WTC11 (cell line): ENCODE measurements around the gene TMEM31. TPM values are rescaled to one million over a fixed set of nuclear protein-coding genes. Genes with fewer than 3 reads are reported as not detected.

Experiments used
- ATAC-seq: fragments of 200-7000 bp; cut with Tn5 transposase; 2 replicates; pipeline ENCODE4 v1.10.0; 2021; ENCODE audit warnings: mild to moderate bottlenecking, moderate library complexity
- CTCF ChIA-PET: fragments of 300-600 bp; sonication (Branson Sonifier 250); formaldehyde crosslinking; loops from one replicate; lab custom pipeline; 2021; ENCODE audit warnings: antibody characterized with exemption; lab: Charles Lee
- POLR2A ChIA-PET: fragments of 350-600 bp; sonication (Branson Sonifier 250); formaldehyde crosslinking; loops from one replicate; lab custom pipeline; 2021; ENCODE audit warnings: antibody characterized with exemption; lab: Charles Lee
- DNase-seq: peaks from one replicate; pipeline ENCODE4 v3.0.0; 2021; ENCODE audit warnings: low spot score
- H3K27ac Mint-ChIP-seq: 2 replicates; pipeline ENCODE4 v1.8.0; 2021; ENCODE audit warnings: mixed read lengths
- H3K27me3 Mint-ChIP-seq: 2 replicates; pipeline ENCODE4 v1.8.0; 2021; ENCODE audit warnings: low read depth, mild to moderate bottlenecking, moderate library complexity, mixed read lengths
- H3K36me3 Mint-ChIP-seq: 2 replicates; pipeline ENCODE4 v1.8.0; 2021; ENCODE audit warnings: mixed read lengths
- H3K4me1 Mint-ChIP-seq: 2 replicates; pipeline ENCODE4 v1.8.0; 2022; ENCODE audit warnings: mixed read lengths
- H3K4me3 Mint-ChIP-seq: 2 replicates; pipeline ENCODE4 v1.8.0; 2021; ENCODE audit warnings: mild to moderate bottlenecking, moderate library complexity, mixed read lengths
- H3K9me3 Mint-ChIP-seq: 2 replicates; pipeline ENCODE4 v1.8.0; 2021; ENCODE audit warnings: mixed read lengths
- EMX1 ChIP-seq: fragments of 250-450 bp; sonication (Bioruptor Pico); IDR thresholded peaks from 2 replicates; pipeline ENCODE4 v1.8.0; 2021; ENCODE audit warnings: mild to moderate bottlenecking
- ESRRA ChIP-seq: sonication (generic); formaldehyde crosslinking; IDR thresholded peaks from 2 replicates; pipeline ENCODE4 v1.8.1; 2022; ENCODE audit warnings: mild to moderate bottlenecking, missing genetic modification reagents, borderline replicate concordance
- GABPB1 ChIP-seq: sonication (generic); formaldehyde crosslinking; IDR thresholded peaks from 2 replicates; pipeline ENCODE4 v1.8.1; 2023; ENCODE audit warnings: mild to moderate bottlenecking, missing genetic modification reagents
- MXD4 ChIP-seq: fragments of 250-450 bp; sonication (Bioruptor Pico); IDR thresholded peaks from 2 replicates; pipeline ENCODE4 v1.8.0; 2021; ENCODE audit warnings: mild to moderate bottlenecking, moderate library complexity, borderline replicate concordance
- PRRX2 ChIP-seq: fragments of 250-450 bp; sonication (Bioruptor Pico); IDR thresholded peaks from 2 replicates; pipeline ENCODE4 v1.8.0; 2021; ENCODE audit warnings: mild to moderate bottlenecking
- SMAD3 ChIP-seq: sonication (generic); formaldehyde crosslinking; IDR thresholded peaks from 2 replicates; pipeline ENCODE4 v1.8.0; 2022; ENCODE audit warnings: missing genetic modification reagents, mild to moderate bottlenecking, borderline replicate concordance
- TP53 ChIP-seq: sonication (generic); formaldehyde crosslinking; IDR thresholded peaks from 2 replicates; pipeline ENCODE4 v1.8.1; 2023; ENCODE audit warnings: mild to moderate bottlenecking, missing genetic modification reagents
- ZBTB21 ChIP-seq: sonication (generic); formaldehyde crosslinking; IDR thresholded peaks from 2 replicates; pipeline ENCODE4 v1.8.1; 2023; ENCODE audit warnings: mild to moderate bottlenecking, missing genetic modification reagents, borderline replicate concordance
- ZNF219 ChIP-seq: sonication (generic); formaldehyde crosslinking; IDR thresholded peaks from 2 replicates; pipeline ENCODE4 v1.8.0; 2023; ENCODE audit warnings: missing genetic modification reagents, mild to moderate bottlenecking, borderline replicate concordance
- ZNF232 ChIP-seq: sonication (generic); formaldehyde crosslinking; IDR thresholded peaks from 2 replicates; pipeline ENCODE4 v1.8.0; 2022; ENCODE audit warnings: mild to moderate bottlenecking, missing genetic modification reagents
- ZNF396 ChIP-seq: fragments of 250-450 bp; sonication (Bioruptor Pico); IDR thresholded peaks from 2 replicates; pipeline ENCODE4 v1.8.0; 2021; ENCODE audit warnings: mild to moderate bottlenecking, moderate library complexity, borderline replicate concordance
- total RNA-seq: library from RNA; stranded (reverse); gene quantifications from 3 replicates; pipeline ENCODE4 v1.2.3, GENCODE V29; 2021
- TF ChIP-seq, protein P1 (sequence below): sonication (generic); formaldehyde crosslinking; IDR thresholded peaks from 2 replicates; pipeline ENCODE4 v1.8.0; 2023; ENCODE audit warnings: missing genetic modification reagents, mild to moderate bottlenecking, borderline replicate concordance
- TF ChIP-seq, protein P2 (sequence below): sonication (generic); formaldehyde crosslinking; IDR thresholded peaks from 2 replicates; pipeline ENCODE4 v1.8.0; 2023; ENCODE audit warnings: mild to moderate bottlenecking, missing genetic modification reagents
- TF ChIP-seq, protein P3 (sequence below): sonication (generic); formaldehyde crosslinking; IDR thresholded peaks from 2 replicates; pipeline ENCODE4 v1.8.1; 2023; ENCODE audit warnings: mild to moderate bottlenecking, missing genetic modification reagents, moderate library complexity
- TF ChIP-seq, protein P4 (sequence below): fragments of 250-450 bp; sonication (Bioruptor Pico); IDR thresholded peaks from 2 replicates; pipeline ENCODE4 v1.8.0; 2021; ENCODE audit warnings: mild to moderate bottlenecking
- TF ChIP-seq, protein P5 (sequence below): sonication (generic); formaldehyde crosslinking; IDR thresholded peaks from 2 replicates; pipeline ENCODE4 v1.8.1; 2022; ENCODE audit warnings: low read depth, mild to moderate bottlenecking, moderate library complexity, missing genetic modification reagents, borderline replicate concordance
- TF ChIP-seq, protein P6 (sequence below): fragments of 200-600 bp; IDR thresholded peaks from 2 replicates; pipeline ENCODE4 v1.8.0; 2022; ENCODE audit warnings: antibody characterized with exemption

Gene TMEM31
- total RNA-seq, 1 experiment from 2014 or later: 0.24 TPM

DNA sequence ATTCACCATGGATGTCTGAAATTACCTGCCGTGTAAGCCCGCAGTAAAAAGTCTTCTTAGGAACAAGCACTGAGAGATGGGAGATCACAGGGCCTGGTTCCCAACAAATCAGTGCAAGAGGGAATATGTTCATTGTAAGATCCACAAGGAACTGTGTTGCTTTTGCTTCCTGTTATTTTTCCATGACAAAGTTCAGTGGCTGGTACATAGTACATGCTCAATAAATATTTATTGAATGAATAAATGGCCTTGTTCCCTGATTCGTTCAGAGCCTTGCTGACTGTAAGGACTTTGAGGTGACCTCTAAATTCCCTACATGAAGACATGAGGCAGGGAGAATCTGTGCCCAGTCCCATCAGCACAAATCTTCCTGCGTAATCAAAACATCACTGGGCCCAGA lies 7.4 kb downstream of the TMEM31 start:
- ChIA-PET CTCF (no interaction called here), POLR2A (no interaction called here)
- ATAC-seq: no peak
- DNase-seq: no peak
- Mint-ChIP-seq H3K9me3 (no peaks in the 10 kb centered on the region), H3K36me3 (no peaks in the 10 kb centered on the region), H3K4me3 (no peak overlapping the region), H3K27me3 (peaks cover 3% of the 10 kb centered on the region; the same call in 1 of the 2 replicates), H3K4me1 (peaks cover 8% of the 10 kb centered on the region), H3K27ac (no peak overlapping the region)
- TF ChIP-seq SMAD3: no peak
- TF ChIP-seq, protein P1, sequence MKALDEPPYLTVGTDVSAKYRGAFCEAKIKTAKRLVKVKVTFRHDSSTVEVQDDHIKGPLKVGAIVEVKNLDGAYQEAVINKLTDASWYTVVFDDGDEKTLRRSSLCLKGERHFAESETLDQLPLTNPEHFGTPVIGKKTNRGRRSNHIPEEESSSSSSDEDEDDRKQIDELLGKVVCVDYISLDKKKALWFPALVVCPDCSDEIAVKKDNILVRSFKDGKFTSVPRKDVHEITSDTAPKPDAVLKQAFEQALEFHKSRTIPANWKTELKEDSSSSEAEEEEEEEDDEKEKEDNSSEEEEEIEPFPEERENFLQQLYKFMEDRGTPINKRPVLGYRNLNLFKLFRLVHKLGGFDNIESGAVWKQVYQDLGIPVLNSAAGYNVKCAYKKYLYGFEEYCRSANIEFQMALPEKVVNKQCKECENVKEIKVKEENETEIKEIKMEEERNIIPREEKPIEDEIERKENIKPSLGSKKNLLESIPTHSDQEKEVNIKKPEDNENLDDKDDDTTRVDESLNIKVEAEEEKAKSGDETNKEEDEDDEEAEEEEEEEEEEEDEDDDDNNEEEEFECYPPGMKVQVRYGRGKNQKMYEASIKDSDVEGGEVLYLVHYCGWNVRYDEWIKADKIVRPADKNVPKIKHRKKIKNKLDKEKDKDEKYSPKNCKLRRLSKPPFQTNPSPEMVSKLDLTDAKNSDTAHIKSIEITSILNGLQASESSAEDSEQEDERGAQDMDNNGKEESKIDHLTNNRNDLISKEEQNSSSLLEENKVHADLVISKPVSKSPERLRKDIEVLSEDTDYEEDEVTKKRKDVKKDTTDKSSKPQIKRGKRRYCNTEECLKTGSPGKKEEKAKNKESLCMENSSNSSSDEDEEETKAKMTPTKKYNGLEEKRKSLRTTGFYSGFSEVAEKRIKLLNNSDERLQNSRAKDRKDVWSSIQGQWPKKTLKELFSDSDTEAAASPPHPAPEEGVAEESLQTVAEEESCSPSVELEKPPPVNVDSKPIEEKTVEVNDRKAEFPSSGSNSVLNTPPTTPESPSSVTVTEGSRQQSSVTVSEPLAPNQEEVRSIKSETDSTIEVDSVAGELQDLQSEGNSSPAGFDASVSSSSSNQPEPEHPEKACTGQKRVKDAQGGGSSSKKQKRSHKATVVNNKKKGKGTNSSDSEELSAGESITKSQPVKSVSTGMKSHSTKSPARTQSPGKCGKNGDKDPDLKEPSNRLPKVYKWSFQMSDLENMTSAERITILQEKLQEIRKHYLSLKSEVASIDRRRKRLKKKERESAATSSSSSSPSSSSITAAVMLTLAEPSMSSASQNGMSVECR (CRISPR knock-in tag): no peak
- TF ChIP-seq, protein P2, sequence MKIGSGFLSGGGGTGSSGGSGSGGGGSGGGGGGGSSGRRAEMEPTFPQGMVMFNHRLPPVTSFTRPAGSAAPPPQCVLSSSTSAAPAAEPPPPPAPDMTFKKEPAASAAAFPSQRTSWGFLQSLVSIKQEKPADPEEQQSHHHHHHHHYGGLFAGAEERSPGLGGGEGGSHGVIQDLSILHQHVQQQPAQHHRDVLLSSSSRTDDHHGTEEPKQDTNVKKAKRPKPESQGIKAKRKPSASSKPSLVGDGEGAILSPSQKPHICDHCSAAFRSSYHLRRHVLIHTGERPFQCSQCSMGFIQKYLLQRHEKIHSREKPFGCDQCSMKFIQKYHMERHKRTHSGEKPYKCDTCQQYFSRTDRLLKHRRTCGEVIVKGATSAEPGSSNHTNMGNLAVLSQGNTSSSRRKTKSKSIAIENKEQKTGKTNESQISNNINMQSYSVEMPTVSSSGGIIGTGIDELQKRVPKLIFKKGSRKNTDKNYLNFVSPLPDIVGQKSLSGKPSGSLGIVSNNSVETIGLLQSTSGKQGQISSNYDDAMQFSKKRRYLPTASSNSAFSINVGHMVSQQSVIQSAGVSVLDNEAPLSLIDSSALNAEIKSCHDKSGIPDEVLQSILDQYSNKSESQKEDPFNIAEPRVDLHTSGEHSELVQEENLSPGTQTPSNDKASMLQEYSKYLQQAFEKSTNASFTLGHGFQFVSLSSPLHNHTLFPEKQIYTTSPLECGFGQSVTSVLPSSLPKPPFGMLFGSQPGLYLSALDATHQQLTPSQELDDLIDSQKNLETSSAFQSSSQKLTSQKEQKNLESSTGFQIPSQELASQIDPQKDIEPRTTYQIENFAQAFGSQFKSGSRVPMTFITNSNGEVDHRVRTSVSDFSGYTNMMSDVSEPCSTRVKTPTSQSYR (CRISPR knock-in tag): no peak
- no peak for TF ChIP-seq EMX1 (CRISPR knock-in tag)
- no peak for TF ChIP-seq PRRX2 (CRISPR knock-in tag)
- TF ChIP-seq ZBTB21 (CRISPR knock-in tag): no peak
- no peak for TF ChIP-seq GABPB1 (CRISPR knock-in tag)
- TF ChIP-seq, protein P3, sequence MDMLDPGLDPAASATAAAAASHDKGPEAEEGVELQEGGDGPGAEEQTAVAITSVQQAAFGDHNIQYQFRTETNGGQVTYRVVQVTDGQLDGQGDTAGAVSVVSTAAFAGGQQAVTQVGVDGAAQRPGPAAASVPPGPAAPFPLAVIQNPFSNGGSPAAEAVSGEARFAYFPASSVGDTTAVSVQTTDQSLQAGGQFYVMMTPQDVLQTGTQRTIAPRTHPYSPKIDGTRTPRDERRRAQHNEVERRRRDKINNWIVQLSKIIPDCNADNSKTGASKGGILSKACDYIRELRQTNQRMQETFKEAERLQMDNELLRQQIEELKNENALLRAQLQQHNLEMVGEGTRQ (CRISPR knock-in tag): no peak
- TF ChIP-seq, protein P4, sequence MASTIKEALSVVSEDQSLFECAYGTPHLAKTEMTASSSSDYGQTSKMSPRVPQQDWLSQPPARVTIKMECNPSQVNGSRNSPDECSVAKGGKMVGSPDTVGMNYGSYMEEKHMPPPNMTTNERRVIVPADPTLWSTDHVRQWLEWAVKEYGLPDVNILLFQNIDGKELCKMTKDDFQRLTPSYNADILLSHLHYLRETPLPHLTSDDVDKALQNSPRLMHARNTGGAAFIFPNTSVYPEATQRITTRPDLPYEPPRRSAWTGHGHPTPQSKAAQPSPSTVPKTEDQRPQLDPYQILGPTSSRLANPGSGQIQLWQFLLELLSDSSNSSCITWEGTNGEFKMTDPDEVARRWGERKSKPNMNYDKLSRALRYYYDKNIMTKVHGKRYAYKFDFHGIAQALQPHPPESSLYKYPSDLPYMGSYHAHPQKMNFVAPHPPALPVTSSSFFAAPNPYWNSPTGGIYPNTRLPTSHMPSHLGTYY: no peak
- TF ChIP-seq ESRRA (CRISPR knock-in tag): no peak
- TF ChIP-seq ZNF232: no peak
- TF ChIP-seq, protein P5, sequence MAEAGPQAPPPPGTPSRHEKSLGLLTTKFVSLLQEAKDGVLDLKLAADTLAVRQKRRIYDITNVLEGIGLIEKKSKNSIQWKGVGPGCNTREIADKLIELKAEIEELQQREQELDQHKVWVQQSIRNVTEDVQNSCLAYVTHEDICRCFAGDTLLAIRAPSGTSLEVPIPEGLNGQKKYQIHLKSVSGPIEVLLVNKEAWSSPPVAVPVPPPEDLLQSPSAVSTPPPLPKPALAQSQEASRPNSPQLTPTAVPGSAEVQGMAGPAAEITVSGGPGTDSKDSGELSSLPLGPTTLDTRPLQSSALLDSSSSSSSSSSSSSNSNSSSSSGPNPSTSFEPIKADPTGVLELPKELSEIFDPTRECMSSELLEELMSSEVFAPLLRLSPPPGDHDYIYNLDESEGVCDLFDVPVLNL (CRISPR knock-in tag): no peak
- no peak for TF ChIP-seq MXD4 (CRISPR knock-in tag)
- TF ChIP-seq ZNF219 (CRISPR knock-in tag): no peak
- TF ChIP-seq ZNF396 (CRISPR knock-in tag): no peak
- TF ChIP-seq, protein P6, sequence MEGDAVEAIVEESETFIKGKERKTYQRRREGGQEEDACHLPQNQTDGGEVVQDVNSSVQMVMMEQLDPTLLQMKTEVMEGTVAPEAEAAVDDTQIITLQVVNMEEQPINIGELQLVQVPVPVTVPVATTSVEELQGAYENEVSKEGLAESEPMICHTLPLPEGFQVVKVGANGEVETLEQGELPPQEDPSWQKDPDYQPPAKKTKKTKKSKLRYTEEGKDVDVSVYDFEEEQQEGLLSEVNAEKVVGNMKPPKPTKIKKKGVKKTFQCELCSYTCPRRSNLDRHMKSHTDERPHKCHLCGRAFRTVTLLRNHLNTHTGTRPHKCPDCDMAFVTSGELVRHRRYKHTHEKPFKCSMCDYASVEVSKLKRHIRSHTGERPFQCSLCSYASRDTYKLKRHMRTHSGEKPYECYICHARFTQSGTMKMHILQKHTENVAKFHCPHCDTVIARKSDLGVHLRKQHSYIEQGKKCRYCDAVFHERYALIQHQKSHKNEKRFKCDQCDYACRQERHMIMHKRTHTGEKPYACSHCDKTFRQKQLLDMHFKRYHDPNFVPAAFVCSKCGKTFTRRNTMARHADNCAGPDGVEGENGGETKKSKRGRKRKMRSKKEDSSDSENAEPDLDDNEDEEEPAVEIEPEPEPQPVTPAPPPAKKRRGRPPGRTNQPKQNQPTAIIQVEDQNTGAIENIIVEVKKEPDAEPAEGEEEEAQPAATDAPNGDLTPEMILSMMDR: no peak
- TF ChIP-seq TP53 (CRISPR knock-in tag): no peak
